Astrocyte (in vitro differentiated cells and primary cell): Measurements from ENCODE around the gene IFT88. TPM values are rescaled to one million over a fixed set of nuclear protein-coding genes. Genes with fewer than 3 reads are reported as not detected.

Source experiments
- DNase-seq: peaks from one replicate; pipeline ENCODE4 v3.0.0-alpha.2; 2010; ENCODE audit warnings: low read depth
- FAIRE-seq: peaks from 2 replicates; lab custom pipeline; 2011; peaks lifted over from hg19 to GRCh38; lab: Jason Lieb, UNC
- H2AFZ ChIP-seq: 2 replicates; pipeline ENCODE4 v1.6.0; 2012; ENCODE audit warnings: low read depth, low read length, inconsistent platforms
- H3K27ac ChIP-seq: 2 replicates; pipeline ENCODE4 v1.5.1; 2011; ENCODE audit warnings: low read depth, low read length, inconsistent platforms
- H3K27me3 ChIP-seq: 2 replicates; pipeline ENCODE4 v1.6.0; 2011; ENCODE audit warnings: low read length, inconsistent platforms; ENCODE audit not compliant: insufficient read depth
- H3K36me3 ChIP-seq: 2 replicates; pipeline ENCODE4 v1.5.1; 2011; ENCODE audit warnings: low read length, inconsistent platforms; ENCODE audit not compliant: insufficient read depth
- H3K4me1 ChIP-seq: 2 replicates; pipeline ENCODE4 v1.5.1; 2011; ENCODE audit warnings: low read length, inconsistent platforms; ENCODE audit not compliant: insufficient read depth
- H3K4me2 ChIP-seq: 2 replicates; pipeline ENCODE4 v1.6.0; 2012; ENCODE audit warnings: low read length, inconsistent platforms
- H3K4me3 ChIP-seq: 2 replicates; pipeline ENCODE4 v1.5.1; 2011; ENCODE audit warnings: low read depth, mild to moderate bottlenecking, low read length, inconsistent platforms; ENCODE audit not compliant: insufficient read depth
- H3K79me2 ChIP-seq: 2 replicates; pipeline ENCODE4 v1.6.0; 2012; ENCODE audit warnings: mild to moderate bottlenecking, low read length, inconsistent platforms; ENCODE audit not compliant: insufficient read depth
- H3K9ac ChIP-seq: 2 replicates; pipeline ENCODE4 v1.6.0; 2012; ENCODE audit warnings: mild to moderate bottlenecking, low read length, inconsistent platforms
- H3K9me3 ChIP-seq: 2 replicates; pipeline ENCODE4 v1.5.1; 2012; ENCODE audit warnings: low read depth, mild to moderate bottlenecking, low read length, inconsistent platforms; ENCODE audit not compliant: insufficient read depth
- H4K20me1 ChIP-seq: 2 replicates; pipeline ENCODE4 v1.6.0; 2012; ENCODE audit warnings: low read length, inconsistent platforms; ENCODE audit not compliant: insufficient read depth
- H3K27ac Mint-ChIP-seq: one replicate; pipeline ENCODE4 v1.8.0; 2021; ENCODE audit warnings: mild to moderate bottlenecking, mixed read lengths; ENCODE audit not compliant: unreplicated experiment
- H3K27me3 Mint-ChIP-seq: one replicate; pipeline ENCODE4 v1.8.0; 2021; ENCODE audit warnings: low read depth, mixed read lengths; ENCODE audit not compliant: unreplicated experiment
- H3K36me3 Mint-ChIP-seq: one replicate; pipeline ENCODE4 v1.8.0; 2021; ENCODE audit warnings: low read depth, mixed read lengths; ENCODE audit not compliant: unreplicated experiment
- H3K4me1 Mint-ChIP-seq: one replicate; pipeline ENCODE4 v1.8.0; 2021; ENCODE audit warnings: low read depth, mixed read lengths; ENCODE audit not compliant: unreplicated experiment
- H3K4me3 Mint-ChIP-seq: one replicate; pipeline ENCODE4 v1.8.0; 2021; ENCODE audit warnings: mild to moderate bottlenecking, moderate library complexity, mixed read lengths; ENCODE audit not compliant: unreplicated experiment
- H3K9me3 Mint-ChIP-seq: one replicate; pipeline ENCODE4 v1.8.0; 2021; ENCODE audit warnings: mild to moderate bottlenecking, mixed read lengths; ENCODE audit not compliant: unreplicated experiment
- CTCF ChIP-seq: IDR thresholded peaks from 2 replicates; pipeline ENCODE4 v1.5.1; 2011; ENCODE audit warnings: low read depth, mild to moderate bottlenecking, inconsistent platforms, low read length, moderate library complexity; ENCODE audit not compliant: insufficient read depth
- EZH2 ChIP-seq: IDR thresholded peaks from 2 replicates; pipeline ENCODE4 v1.6.1; 2012; ENCODE audit warnings: mild to moderate bottlenecking, low read length, inconsistent platforms; ENCODE audit not compliant: insufficient read depth
- total RNA-seq: library from RNA; stranded (reverse); gene quantifications from 2 replicates; pipeline ENCODE4 v1.2.1, GENCODE V29; 2021

The IFT88 gene
- total RNA-seq, 1 donor from 2014 or later, result 7.6 TPM

GRCh38 chr13:20689291-20689690 lies 122.3 kb downstream of the IFT88 start:
- no peak for FAIRE-seq
- Mint-ChIP-seq H3K27me3 (no peaks in the 10 kb centered on the region), H3K4me1 (no peaks in the 10 kb centered on the region), H3K9me3 (no peaks in the 10 kb centered on the region), H3K27ac (no peak overlapping the region), H3K4me3 (no peak overlapping the region), H3K36me3 (no peaks in the 10 kb centered on the region)
- H3K4me1 ChIP-seq, result no peaks in the 10 kb centered on the region
- H4K20me1 ChIP-seq, result no peaks in the 10 kb centered on the region
- DNase-seq, result no peak
- H3K9ac ChIP-seq, result no peak overlapping the region
- H3K4me2 ChIP-seq, result no peak overlapping the region
- H3K36me3 ChIP-seq, result no peaks in the 10 kb centered on the region
- H3K9me3 ChIP-seq, result no peaks in the 10 kb centered on the region
- H3K4me3 ChIP-seq, result no peak overlapping the region
- H3K79me2 ChIP-seq, result no peaks in the 10 kb centered on the region
- H2AFZ ChIP-seq, result no peak overlapping the region
- no peaks in the 10 kb centered on the region for H3K27me3 ChIP-seq
- TF ChIP-seq CTCF (no peak), EZH2 (no peak)
- no peak overlapping the region for H3K27ac ChIP-seq

- FAIRE-seq (no peak), DNase-seq (no peak)
- Histone ChIP-seq H3K27me3 (no peaks in the 10 kb centered on the region), H4K20me1 (no peaks in the 10 kb centered on the region), H3K4me1 (no peaks in the 10 kb centered on the region), H2AFZ (no peak overlapping the region), H3K9ac (no peak overlapping the region), H3K9me3 (no peaks in the 10 kb centered on the region), H3K36me3 (no peaks in the 10 kb centered on the region), H3K27ac (no peak overlapping the region), H3K4me3 (no peak overlapping the region), H3K4me2 (no peak overlapping the region), H3K79me2 (no peaks in the 10 kb centered on the region)
- H3K27me3 Mint-ChIP-seq, result no peaks in the 10 kb centered on the region
- H3K9me3 Mint-ChIP-seq, result no peaks in the 10 kb centered on the region
- no peak for TF ChIP-seq EZH2
- no peak for TF ChIP-seq CTCF
- H3K27ac Mint-ChIP-seq, result no peak overlapping the region
- no peaks in the 10 kb centered on the region for H3K4me1 Mint-ChIP-seq
- no peak overlapping the region for H3K4me3 Mint-ChIP-seq
- H3K36me3 Mint-ChIP-seq, result no peaks in the 10 kb centered on the region
Measured at GRCh38 chr13:20691616-20692015, 124.7 kb downstream of the IFT88 start.

- H3K27me3 ChIP-seq, result no peaks in the 10 kb centered on the region
- H3K9me3 ChIP-seq, result no peaks in the 10 kb centered on the region
- no peak overlapping the region for H3K4me3 ChIP-seq
- Mint-ChIP-seq H3K36me3 (no peaks in the 10 kb centered on the region), H3K4me3 (no peak overlapping the region), H3K4me1 (no peaks in the 10 kb centered on the region), H3K27me3 (peaks cover 9% of the 10 kb centered on the region), H3K9me3 (no peaks in the 10 kb centered on the region), H3K27ac (no peak overlapping the region)
- no peak for FAIRE-seq
- no peak for DNase-seq
- no peak overlapping the region for H3K9ac ChIP-seq
- TF ChIP-seq EZH2 (no peak), CTCF (no peak)
- no peaks in the 10 kb centered on the region for H3K79me2 ChIP-seq
- H3K4me2 ChIP-seq, result no peak overlapping the region
- no peaks in the 10 kb centered on the region for H4K20me1 ChIP-seq
- H3K27ac ChIP-seq, result no peak overlapping the region
- H2AFZ ChIP-seq, result no peak overlapping the region
- H3K4me1 ChIP-seq, result no peaks in the 10 kb centered on the region
- H3K36me3 ChIP-seq, result no peaks in the 10 kb centered on the region
Measured at GRCh38 chr13:20696073-20696472, 129.1 kb downstream of the IFT88 start.
